Measurements from ENCODE around the gene ROR2.

Gene ROR2

GRCh38 chr9:91530829-91531228 lies 419.2 kb downstream of the ROR2 start (continued):
- TF ChIP-seq, protein P1, sequence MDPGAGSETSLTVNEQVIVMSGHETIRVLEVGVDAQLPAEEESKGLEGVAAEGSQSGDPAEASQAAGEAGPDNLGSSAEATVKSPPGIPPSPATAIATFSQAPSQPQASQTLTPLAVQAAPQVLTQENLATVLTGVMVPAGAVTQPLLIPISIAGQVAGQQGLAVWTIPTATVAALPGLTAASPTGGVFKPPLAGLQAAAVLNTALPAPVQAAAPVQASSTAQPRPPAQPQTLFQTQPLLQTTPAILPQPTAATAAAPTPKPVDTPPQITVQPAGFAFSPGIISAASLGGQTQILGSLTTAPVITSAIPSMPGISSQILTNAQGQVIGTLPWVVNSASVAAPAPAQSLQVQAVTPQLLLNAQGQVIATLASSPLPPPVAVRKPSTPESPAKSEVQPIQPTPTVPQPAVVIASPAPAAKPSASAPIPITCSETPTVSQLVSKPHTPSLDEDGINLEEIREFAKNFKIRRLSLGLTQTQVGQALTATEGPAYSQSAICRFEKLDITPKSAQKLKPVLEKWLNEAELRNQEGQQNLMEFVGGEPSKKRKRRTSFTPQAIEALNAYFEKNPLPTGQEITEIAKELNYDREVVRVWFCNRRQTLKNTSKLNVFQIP (CRISPR knock-in tag; IDR thresholded peaks at IDR 0.05; ENCODE audit: borderline replicate concordance, low read depth) = no peak
- TF ChIP-seq ZFP30 (CRISPR knock-in tag; IDR thresholded peaks at IDR 0.05) (no peak), BACH2 (CRISPR knock-in tag; IDR thresholded peaks at IDR 0.05; ENCODE audit: borderline replicate concordance) (no peak), GLIS3 (CRISPR knock-in tag; IDR thresholded peaks at IDR 0.05) (no peak), ESRRG (CRISPR knock-in tag; IDR thresholded peaks at IDR 0.05) (no peak), CSRNP3 (CRISPR knock-in tag; IDR thresholded peaks at IDR 0.05) (no peak), OSR1 (CRISPR knock-in tag; IDR thresholded peaks at IDR 0.05) (no peak)

DNA sequence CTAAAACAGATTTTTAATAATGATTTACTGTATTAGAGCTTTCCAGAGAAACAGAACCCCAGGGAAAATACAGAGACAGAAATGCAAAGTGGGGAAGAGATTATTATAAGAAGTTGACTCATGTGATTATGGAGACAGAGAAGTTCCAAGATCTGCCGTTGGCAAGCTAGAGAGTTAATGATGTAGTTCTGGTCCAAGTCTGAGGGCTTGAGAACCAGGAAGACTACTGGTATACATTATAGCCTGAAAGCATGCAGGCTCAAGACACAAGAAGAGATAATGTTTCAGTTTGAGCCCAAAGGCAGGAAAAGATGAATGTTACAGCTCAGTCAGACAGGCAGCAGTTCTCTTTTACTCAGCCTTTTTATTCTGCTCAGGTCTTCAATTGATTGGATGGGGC lies 427.5 kb downstream of the ROR2 start:
- TF ChIP-seq CSDC2 (CRISPR knock-in tag; IDR thresholded peaks at IDR 0.05) (no peak), TOX (CRISPR knock-in tag; IDR thresholded peaks at IDR 0.05; ENCODE audit: borderline replicate concordance) (no peak), ARNTL (CRISPR knock-in tag; IDR thresholded peaks at IDR 0.05; ENCODE audit: borderline replicate concordance, low read depth) (no peak), ZNF70 (CRISPR knock-in tag; IDR thresholded peaks at IDR 0.05) (no peak), ESRRG (CRISPR knock-in tag; IDR thresholded peaks at IDR 0.05) (no peak), PATZ1 (CRISPR knock-in tag; IDR thresholded peaks at IDR 0.05; ENCODE audit: borderline replicate concordance) (no peak), ZNF8 (CRISPR knock-in tag; IDR thresholded peaks at IDR 0.05) (no peak), TCF4 (CRISPR knock-in tag; IDR thresholded peaks at IDR 0.05; ENCODE audit: borderline replicate concordance) (no peak), CSRNP3 (CRISPR knock-in tag; IDR thresholded peaks at IDR 0.05) (no peak), OSR1 (CRISPR knock-in tag; IDR thresholded peaks at IDR 0.05) (no peak), ZFP3 (CRISPR knock-in tag; IDR thresholded peaks at IDR 0.05) (no peak), GLIS3 (CRISPR knock-in tag; IDR thresholded peaks at IDR 0.05) (no peak), ZFP30 (CRISPR knock-in tag; IDR thresholded peaks at IDR 0.05) (no peak), SNAI2 (CRISPR knock-in tag; IDR thresholded peaks at IDR 0.05) (no peak), TSHZ2 (CRISPR knock-in tag; IDR thresholded peaks at IDR 0.05) (no peak)
- TF ChIP-seq, protein P2, sequence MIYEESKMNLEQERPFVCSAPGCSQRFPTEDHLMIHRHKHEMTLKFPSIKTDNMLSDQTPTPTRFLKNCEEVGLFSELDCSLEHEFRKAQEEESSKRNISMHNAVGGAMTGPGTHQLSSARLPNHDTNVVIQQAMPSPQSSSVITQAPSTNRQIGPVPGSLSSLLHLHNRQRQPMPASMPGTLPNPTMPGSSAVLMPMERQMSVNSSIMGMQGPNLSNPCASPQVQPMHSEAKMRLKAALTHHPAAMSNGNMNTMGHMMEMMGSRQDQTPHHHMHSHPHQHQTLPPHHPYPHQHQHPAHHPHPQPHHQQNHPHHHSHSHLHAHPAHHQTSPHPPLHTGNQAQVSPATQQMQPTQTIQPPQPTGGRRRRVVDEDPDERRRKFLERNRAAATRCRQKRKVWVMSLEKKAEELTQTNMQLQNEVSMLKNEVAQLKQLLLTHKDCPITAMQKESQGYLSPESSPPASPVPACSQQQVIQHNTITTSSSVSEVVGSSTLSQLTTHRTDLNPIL (CRISPR knock-in tag; IDR thresholded peaks at IDR 0.05; ENCODE audit: low read depth) = no peak
- ATAC-seq = no peak

- ATAC-seq = no peak
- no peak for TF ChIP-seq CSRNP3 (CRISPR knock-in tag; IDR thresholded peaks at IDR 0.05)
- TF ChIP-seq ZNF565 (CRISPR knock-in tag; conservative IDR thresholded peaks at IDR 0.05; ENCODE audit: low read depth) = no peak
- TF ChIP-seq, protein P2 (CRISPR knock-in tag; IDR thresholded peaks at IDR 0.05; ENCODE audit: low read depth) = no peak
- no peak for TF ChIP-seq OSR1 (CRISPR knock-in tag; IDR thresholded peaks at IDR 0.05)
- no peak for TF ChIP-seq RARB (CRISPR knock-in tag; IDR thresholded peaks at IDR 0.05)
- no peak for TF ChIP-seq TCF4 (CRISPR knock-in tag; IDR thresholded peaks at IDR 0.05; ENCODE audit: borderline replicate concordance)
- no peak for TF ChIP-seq PATZ1 (CRISPR knock-in tag; IDR thresholded peaks at IDR 0.05; ENCODE audit: borderline replicate concordance)
- TF ChIP-seq ARNTL (CRISPR knock-in tag; IDR thresholded peaks at IDR 0.05; ENCODE audit: borderline replicate concordance, low read depth) = no peak
- no peak for TF ChIP-seq ESRRG (CRISPR knock-in tag; IDR thresholded peaks at IDR 0.05)
Measured at GRCh38 chr9:91519520-91520277, 430.3 kb downstream of the ROR2 start.

Data from SK-N-SH treated with all-trans-retinoic acid at 6 μM for 48 hours (cell line).